AML-193 (cell line): ENCODE results near the gene PI4KA.
"Not testable (repeated sequence)": the region's sequence is repeated elsewhere in the genome, so short reads cannot be mapped to it uniquely, and the experiment has no call there.

Source experiments
- DNase-seq, 2 experiments: peaks; one replicate each; lab custom pipeline; 2025; lab: John Stamatoyannopoulos, UW

PI4KA gene

GRCh38 chr22:20748731-20749428 is 109.7 kb downstream of the PI4KA start:
- DNase-seq, result no peak

GRCh38 chr22:20748082-20748481 is 110.5 kb downstream of the PI4KA start:
- no peak for DNase-seq

- no peak for DNase-seq
Measured at GRCh38 chr22:20747223-20747622, 111.4 kb downstream of the PI4KA start.

- no peak for DNase-seq
Measured at GRCh38 chr22:20746431-20747189, 112.0 kb downstream of the PI4KA start.

- no peak for DNase-seq
Measured at GRCh38 chr22:20745119-20745518, 113.5 kb downstream of the PI4KA start.

GRCh38 chr22:20744456-20744855 is 114.2 kb downstream of the PI4KA start:
- no peak for DNase-seq

GRCh38 chr22:20742764-20743163 is 115.8 kb downstream of the PI4KA start:
- no peak for DNase-seq

GRCh38 chr22:20741634-20742581 is 116.7 kb downstream of the PI4KA start:
- DNase-seq, result peak; percentile 20 to 38

- DNase-seq, result no peak
Measured at GRCh38 chr22:20741008-20741633, 117.5 kb downstream of the PI4KA start.

- DNase-seq, result no peak
Measured at GRCh38 chr22:20740222-20740951, 118.2 kb downstream of the PI4KA start.

- peak; percentile 19 to 38 for DNase-seq
Measured at GRCh38 chr22:20738394-20739089, 120.1 kb downstream of the PI4KA start.

- not testable (repeated sequence) for DNase-seq
Measured at GRCh38 chr22:20736891-20737290, 121.7 kb downstream of the PI4KA start.

GRCh38 chr22:20735356-20736162 is 123.1 kb downstream of the PI4KA start:
- not testable (repeated sequence) for DNase-seq

GRCh38 chr22:20732431-20732830 is 126.2 kb downstream of the PI4KA start:
- not testable (repeated sequence) for DNase-seq

GRCh38 chr22:20729194-20729593 is 129.4 kb downstream of the PI4KA start:
- no peak for DNase-seq

- DNase-seq, result no peak
Measured at GRCh38 chr22:20728523-20729190, 130.0 kb downstream of the PI4KA start.

GRCh38 chr22:20727118-20728015 is 131.2 kb downstream of the PI4KA start:
- no peak for DNase-seq

GRCh38 chr22:20725987-20726558 is 132.5 kb downstream of the PI4KA start:
- no peak for DNase-seq
